GM19455 (cell line): ENCODE data around the gene HRH1.
"Not testable (repeated sequence)": the region's sequence is repeated elsewhere in the genome, so short reads cannot be mapped to it uniquely, and the experiment has no call there.

Experiments used
- ATAC-seq: cut with Tn5 transposase; IDR thresholded peaks from one replicate; pipeline ENCODE4 v1.9.1; 2021; ENCODE audit not compliant: unreplicated experiment

HRH1 gene

DNA sequence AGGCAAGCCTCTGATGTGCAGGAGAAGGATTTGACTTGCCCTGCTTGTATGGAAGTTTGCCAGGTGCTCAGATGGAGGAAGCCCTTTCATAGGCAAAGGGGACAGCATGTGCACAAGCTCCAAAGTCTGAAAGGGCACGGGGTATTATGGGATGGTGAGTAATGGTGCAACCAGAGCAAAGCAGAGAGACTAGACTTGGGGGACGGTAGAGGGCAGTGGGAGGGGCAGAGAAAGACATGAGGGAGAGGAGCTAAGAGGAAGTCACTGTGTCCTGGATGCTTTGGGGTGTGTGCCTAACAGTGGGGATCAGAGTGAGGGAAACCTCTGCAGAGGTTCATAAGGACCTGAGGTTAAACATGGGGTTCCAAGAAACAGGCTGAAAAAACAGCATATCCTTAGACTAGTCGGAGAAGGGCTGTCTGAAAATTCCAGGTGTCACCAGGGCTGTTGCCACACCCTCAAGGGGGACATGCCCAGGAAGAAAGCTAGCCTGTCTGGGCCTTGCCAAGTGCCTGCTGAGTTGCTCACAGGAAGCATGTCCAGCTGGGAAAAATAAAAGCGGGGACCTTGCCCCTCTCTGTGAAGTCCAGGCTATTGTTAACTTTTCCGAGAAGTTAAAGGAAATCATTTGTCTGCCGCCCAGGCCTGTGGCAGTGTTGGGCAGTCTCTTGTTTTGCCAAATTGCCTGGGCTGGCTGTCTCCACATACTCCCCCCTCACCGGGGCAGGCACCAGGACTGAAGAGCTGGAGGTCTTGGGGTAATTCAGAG lies 47.1 kb downstream of the HRH1 start:
- no peak for ATAC-seq

DNA sequence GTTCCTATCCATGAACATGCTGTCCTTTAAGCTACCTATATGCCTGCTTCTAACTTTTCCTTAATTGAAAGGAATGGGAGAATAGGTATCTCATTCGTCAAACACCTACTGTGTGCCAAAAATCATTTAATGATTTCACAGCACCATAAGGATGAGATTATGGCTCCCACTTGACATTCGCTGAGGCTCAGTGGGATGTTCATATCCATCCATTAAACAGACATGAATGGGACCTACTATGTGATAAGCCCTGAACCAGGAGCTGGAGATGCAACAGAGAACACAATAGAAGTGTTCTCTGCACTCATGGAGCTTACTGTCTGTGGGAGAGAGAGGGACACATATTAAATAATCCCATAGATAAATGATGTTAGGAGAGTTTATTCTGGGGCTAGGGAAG lies 49.7 kb downstream of the HRH1 start:
- ATAC-seq, result no peak

DNA sequence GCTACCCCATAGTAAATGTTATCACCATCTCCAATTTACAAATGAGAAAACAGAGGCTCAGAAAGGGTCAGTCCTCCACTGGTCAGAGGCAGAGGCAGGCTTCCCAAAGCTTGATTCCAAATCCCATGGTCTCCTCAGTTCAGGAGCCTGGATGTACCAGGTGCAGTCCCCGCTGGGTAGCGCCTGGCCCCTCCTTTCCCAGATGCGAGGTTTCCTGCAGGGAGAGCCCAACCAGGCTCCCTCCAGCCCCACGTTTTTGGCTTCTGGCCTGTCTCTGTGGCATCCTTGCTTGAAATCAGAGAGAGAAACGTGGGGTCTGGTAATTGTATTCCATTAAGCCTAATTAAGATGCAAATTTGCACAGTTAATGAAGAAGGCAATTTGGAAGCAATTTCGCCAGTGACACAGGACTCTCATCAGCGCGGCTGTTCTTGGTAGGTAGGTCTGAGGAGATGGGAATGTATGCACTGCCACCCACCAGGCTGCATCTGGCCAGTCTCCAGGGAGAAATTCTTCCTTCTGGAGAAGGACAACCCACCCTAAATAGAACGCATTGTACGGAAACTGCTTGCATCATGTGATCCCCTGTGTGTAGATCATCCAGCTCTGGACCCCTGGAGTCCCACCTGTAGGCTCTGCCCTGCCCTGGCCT lies 50.5 kb downstream of the HRH1 start:
- no peak for ATAC-seq

DNA sequence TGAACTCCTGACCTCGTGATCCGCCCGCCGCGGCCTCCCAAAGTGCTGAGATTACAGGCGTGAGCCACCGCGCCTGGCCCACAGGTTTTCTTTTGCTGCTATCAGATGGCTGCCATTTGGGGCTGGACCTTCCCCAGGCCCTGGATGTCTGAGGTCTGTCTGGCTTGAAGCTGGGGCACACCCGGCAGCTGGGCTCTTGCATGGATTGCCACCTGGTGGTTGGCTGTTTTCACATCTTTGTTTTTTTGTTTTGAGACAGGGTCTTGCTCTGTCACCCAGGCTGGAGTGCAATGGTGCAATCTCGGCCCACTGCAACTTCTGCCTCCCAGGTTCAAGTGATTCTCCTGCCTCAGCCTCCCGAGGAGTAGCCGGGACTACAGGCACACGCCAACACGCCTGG lies 51.6 kb downstream of the HRH1 start:
- not testable (repeated sequence) for ATAC-seq

DNA sequence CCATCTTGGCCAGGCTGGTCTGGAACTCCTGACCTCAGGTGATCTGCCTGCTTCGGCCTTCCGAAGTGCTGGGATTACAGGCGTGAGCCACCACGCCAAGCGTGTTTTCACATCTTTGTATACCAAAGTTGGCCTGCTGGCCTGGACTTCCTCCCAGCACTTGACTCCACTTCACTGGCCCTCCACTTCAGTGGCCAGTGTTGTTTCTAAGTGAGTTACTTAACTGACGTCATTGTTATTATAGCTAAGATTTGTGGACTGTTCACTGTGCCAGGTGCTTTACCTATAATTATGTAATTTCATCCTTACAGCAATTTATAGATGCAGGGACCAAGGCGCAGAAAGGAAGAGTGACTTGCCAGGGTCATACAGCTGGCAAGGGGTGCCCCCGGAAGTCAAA lies 52.0 kb downstream of the HRH1 start:
- no peak for ATAC-seq

DNA sequence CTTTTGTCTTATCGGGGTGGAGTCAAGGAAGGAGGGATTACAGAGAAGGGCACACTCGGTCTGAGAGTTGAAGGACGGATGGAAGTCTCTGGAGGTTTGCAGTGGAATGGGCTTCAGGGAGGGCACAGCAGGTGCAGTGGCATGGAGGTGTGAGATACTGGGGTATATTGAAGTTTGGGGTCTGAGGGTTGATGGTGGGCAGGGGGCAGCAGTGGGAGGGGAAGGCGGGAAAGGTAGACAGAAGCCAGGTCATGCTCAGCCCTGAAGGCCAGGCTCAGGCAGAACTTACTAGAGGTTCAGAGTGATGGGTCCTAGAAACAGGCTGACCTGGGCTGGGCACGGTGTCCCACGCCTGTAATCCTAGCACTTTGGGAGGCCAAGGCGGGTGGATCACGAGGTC lies 52.7 kb downstream of the HRH1 start:
- no peak for ATAC-seq

DNA sequence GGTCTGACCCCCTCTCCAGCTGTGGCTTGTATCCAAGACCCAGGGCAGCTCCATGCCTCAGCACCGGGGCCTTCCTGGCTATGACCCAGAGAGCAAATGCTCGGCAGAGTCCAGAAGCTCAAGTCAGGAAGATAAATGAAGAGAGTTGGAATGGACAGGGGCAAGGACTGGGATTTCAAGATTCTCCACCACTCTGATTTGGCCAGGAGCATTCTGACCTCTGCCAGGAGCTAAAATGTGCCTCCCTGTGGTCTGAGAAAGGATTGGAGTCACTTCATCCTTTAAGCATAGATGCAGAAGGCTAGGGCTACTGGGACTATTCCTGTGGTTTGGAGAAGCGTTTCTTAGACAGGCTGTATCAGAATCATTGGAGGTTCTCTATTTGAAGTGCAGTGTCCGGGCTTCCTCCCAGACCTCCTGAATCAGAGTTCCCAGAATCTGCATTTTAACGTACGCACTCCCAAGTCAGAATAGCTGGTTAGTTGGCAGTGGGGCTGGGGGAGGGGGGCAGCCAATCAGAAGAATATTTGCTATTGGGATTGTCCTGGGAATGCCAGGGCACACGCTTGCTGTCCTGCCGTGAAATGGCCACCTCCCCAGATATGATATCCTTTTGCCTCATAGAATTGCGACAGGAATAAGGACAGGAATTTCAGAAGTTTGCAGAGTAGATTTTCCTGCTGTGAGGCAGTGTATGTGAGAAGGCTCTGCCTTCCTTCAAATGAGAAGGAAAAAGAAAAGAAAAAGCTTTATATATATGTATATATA lies 57.4 kb downstream of the HRH1 start:
- ATAC-seq, result no peak

DNA sequence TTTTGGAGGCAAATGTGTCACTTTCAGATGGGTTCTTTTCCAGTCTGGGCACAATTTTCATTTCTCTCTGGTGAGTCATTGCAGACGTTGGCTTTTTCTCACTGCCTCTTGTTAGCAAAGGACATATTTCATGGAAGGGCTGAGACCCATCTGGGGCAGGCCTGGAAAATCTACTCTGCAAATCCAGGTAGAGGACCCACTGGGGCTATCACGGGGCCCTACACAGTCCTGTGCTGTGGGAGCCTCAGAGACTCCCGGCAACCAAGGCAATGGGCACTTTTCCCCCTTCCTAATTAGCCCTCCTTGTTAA lies 58.0 kb downstream of the HRH1 start:
- ATAC-seq, result no peak

DNA sequence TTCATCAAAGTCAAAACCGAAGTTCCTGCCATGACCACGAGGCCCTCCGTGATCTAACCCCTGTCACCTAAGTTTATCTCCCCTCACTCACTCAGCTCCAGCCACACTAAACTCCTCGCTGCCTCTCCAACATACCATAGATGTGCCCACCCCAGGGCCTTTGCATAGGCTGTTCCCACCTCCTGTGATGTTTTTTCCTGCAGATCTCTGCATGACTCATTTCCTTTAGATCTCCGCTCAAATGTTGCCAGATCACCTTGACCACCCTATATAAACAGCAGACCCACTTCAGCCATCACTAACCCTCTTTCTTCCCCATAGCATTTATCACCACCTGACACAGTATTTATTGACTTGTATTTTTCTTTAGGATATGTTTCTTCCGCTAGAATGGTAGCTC lies 58.5 kb downstream of the HRH1 start:
- no peak for ATAC-seq

DNA sequence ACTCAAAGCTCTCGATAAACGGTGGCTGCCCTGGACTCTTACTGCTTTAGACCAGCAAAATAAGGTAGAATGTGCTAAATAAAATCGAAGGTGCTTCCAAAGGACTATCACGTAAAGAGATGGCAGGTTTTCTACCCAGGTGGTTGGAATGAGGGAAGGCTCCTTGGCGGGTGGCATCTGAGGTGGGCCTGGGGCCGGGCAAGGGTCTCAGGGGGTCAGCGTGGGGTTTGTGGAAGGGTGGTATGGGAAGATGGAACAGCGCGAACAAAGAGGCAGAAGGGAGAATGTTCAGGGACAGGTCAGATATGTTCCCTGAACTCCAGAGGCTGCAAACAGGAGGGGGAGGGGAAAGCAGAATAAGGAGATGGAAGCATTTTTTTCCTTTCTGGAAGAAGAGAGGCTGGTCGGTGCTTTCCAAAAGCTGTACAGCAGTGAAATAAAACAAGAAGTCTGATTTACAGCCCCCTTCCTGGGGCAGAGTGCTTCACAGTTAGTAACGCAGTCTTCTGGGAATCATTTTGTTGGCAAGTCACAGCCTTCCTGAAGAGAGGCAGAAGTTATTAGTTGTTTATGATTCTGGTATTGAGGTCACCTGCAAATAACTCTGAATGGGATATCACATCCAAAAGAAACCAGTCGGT lies 59.6 kb downstream of the HRH1 start:
- no peak for ATAC-seq

DNA sequence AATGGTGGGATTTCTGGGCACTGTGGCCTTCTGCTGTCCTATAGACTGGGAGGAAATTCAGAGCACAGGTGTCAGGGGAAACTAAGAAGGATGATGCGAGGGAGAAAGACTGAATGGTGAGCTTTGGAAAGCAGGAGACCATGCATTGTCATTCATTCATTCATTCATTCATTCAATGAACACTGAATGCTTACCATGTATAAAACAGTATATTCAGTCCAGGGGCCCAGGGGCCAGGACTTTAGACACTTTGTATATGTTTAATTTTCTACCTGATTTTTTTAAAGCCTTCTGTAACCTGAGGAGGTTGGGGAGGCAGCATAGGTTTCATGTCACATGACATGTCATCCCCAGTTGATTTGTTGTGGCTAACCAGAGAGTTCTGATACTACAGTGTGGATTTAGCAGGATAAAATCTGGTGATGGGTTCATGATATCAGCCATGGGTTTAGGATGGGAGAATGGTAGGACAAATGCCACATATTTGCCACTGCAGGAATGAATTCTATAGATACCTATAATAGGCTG lies 60.2 kb downstream of the HRH1 start:
- ATAC-seq, result no peak

DNA sequence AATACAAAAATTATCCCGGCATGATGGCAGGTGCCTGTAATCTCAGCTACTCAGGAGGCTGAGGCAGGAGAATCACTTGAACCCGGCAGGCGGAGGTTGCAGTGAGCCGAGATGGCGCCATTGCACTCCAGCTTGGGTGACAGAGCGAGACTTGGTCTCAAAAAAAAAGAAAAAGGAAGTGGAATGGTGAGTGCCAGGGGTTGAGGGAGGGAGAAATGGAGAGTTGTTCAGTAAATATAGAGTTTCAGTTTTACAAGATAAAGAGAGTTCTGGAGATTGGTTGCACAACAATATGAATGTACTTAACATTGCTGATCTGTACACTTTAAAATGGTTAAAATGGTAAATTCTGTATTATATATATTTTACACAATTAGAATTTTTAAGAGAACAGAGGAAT lies 63.1 kb downstream of the HRH1 start:
- ATAC-seq, result not testable (repeated sequence)

DNA sequence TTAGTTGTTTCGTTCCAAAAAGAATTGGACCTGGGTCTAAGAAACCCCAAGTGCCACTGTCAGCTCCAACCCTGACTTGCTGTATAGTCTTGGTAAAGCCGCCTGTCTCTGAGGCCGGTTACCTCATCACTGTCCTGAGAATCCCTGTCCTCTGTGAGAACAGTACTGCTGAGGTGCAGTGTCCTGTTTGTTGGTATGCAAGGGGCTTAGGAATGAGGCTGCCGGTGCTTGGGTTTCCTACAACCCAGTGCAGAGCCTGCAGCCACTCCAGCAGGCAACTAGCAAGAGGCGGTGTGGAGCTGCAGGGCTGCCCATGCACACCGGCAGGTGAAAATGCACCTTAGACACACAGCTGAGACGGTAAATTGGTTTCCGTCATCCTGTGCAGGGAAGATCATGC lies 65.9 kb downstream of the HRH1 start:
- ATAC-seq, result no peak

DNA sequence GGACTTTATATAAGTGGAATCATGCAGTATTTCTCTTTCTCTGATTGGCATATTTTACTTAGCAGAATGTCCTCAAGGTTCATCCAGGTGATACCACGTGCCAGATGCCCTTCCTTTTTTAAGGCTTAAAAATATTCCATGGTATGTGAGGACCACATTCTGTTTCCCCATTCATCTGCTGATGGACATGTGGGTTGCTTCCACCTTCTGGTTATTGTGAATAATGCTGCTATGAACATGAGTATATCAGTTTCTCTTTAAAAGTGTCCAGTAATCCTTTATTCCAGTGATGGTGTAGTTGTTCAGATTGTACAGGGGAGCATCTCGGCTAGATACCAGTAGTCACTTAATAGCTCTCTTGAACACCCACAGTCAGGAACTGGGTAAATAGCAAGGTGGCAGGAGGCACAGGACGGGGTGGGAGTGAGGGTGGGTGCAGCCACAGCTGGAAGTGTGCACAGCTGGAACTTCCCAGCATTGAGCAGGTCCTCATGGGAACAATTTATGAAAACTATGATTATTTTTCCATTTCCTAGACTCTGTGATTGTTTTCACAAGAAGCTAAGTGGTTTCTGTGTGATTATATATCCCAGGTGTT lies 67.6 kb downstream of the HRH1 start:
- ATAC-seq, result no peak

DNA sequence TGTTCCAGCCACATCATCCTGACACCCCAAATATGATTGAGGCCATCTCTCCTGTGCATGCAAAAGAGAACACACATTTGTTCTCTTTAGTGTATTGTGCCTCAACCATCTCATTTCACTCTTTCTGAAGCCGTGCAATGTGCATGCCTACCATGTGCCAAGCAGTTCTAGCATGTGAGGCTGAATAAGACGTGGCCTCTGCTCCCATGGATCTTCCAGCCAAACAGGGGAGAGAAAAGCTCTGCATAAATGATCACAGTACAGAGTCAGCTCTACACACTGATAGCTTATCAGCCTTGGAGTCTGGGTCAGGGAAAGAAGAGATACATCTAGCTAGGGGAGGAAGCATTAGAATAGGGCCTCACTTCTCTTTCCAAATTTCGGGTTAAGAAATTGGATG lies 69.7 kb downstream of the HRH1 start:
- no peak for ATAC-seq

DNA sequence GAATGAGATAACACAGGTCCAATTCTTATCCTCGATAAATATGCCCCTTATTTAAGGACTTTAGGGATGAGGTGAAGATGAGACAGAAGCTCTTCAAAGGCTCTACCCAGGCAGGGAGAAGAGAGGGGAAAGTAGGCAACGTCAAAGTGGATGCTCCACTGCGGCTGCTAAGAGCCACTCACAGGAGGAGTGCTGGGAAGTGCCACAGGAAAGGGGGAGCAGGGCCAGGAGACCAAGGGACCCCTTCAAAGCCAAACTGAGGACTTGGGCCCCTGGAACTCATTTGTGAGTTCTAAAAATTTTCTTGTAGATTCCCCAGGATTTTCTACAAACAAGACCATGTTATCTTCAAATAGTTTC lies 70.6 kb downstream of the HRH1 start:
- ATAC-seq, result no peak

DNA sequence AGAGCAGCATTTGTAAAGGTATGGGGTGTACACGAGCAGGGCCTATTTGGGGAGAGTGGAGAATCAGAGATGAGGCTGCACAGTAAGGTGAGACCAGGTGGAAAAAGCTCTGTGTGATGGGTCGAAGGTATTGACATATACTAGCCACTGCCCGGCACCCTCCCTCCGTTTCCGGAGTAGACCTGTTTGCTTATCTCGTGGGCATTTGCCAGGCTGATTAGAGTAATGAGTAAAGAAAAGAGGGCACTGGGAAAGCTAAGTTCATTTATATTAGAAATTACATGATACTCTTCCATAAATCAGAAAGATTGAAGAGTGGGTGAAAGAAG lies 71.7 kb downstream of the HRH1 start:
- ATAC-seq, result no peak

DNA sequence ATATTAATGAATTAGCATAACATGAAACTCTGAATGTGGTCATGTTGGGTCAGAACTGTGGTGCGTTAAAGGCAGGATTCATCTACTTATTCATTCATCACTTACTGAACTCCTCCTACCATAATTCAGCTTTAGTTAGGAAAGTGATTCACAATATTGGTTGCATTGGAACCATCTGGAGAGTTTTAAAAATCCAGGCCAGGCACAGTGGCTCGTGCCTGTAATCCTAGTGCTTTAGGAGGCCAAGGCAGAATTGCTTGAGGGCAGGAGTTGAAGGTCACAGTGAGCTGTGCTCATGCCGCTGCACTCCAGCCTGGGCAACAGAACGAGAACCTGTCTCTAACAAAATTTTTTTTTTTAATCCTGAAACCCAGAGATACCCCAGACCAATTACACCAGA lies 73.7 kb downstream of the HRH1 start:
- no peak for ATAC-seq

DNA sequence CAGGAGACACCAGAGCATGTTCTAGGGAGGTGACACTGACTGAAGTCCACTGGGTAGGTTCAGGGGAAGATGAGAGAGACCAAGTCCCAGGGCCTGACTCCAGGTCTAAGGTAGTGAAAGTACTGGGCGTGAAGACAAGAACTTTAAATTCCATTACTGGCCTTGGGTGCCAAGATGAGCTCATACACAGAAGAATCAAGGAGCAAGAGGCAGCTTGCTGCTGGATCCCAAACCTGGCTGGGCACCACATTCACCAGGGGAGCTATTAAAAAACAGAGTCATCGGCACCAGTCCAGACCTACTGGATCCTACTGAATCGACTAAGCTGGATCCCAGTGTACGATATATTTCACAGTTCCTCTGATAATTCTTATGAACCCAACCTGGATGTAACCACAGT lies 75.8 kb downstream of the HRH1 start:
- ATAC-seq, result no peak

DNA sequence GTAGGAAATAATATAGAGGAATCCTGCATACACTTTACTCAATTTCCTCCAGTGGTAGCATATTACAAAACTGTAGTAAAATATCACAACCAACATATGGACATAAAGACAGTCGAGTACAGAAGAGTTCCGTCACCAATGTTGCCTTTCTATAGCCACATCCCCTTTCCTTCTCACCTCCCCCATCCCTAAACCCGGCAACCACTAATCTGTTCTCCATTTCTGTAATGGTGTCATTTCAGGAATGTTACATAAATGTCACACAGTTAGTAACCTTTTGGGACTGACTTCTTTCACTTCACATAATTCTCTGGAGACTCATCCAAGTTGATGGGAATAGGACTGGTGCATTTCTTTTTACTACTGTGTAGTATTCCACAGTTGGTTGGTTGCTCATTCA lies 76.5 kb downstream of the HRH1 start:
- ATAC-seq, result no peak

DNA sequence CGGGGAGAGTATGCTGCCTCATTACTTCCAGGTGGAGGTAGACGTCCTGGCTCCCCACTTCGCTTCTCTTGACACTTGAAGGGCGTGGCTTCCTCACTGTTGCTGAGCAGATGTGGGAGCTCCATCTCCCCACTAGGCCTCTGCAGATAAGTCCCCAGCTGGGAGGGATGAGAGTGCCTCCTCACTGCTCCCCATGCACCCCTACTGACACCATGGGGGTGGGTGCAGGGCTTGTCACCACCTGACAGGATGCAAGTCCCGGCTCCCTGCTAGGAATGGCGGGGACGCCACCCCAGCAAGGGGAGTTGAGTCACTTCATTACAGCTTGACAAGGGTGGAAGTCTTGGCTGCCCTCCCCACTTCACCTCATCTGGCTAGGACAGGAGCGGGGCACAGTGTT lies 81.1 kb downstream of the HRH1 start:
- no peak for ATAC-seq
